Nephron progenitor cell (in vitro differentiated cells): ENCODE measurements around the gene SNTB2.

Source experiments
- DNase-seq: peaks from one replicate; pipeline ENCODE4 v3.0.0; 2021
- H3K27ac Mint-ChIP-seq: 2 replicates; pipeline ENCODE4 v1.8.0; 2021; ENCODE audit warnings: mild to moderate bottlenecking, moderate library complexity, mixed read lengths
- H3K27me3 Mint-ChIP-seq: 2 replicates; pipeline ENCODE4 v1.8.0; 2021; ENCODE audit warnings: mild to moderate bottlenecking, low read depth, mixed read lengths; ENCODE audit not compliant: poor library complexity
- H3K36me3 Mint-ChIP-seq: 2 replicates; pipeline ENCODE4 v1.8.0; 2021; ENCODE audit warnings: low read depth, mixed read lengths
- H3K4me1 Mint-ChIP-seq: 2 replicates; pipeline ENCODE4 v1.8.0; 2021; ENCODE audit warnings: mixed read lengths
- H3K4me3 Mint-ChIP-seq: 2 replicates; pipeline ENCODE4 v1.8.0; 2021; ENCODE audit warnings: mild to moderate bottlenecking, moderate library complexity, mixed read lengths
- H3K9me3 Mint-ChIP-seq: 2 replicates; pipeline ENCODE4 v1.8.0; 2021; ENCODE audit warnings: mild to moderate bottlenecking, moderate library complexity, mixed read lengths
- CTCF ChIP-seq: fragments of 200-600 bp; sonication (generic); IDR thresholded peaks from 2 replicates; pipeline ENCODE4 v1.5.0; 2021; ENCODE audit warnings: antibody characterized with exemption

Gene SNTB2

GRCh38 chr16:69324585-69325253 is 137.8 kb downstream of the SNTB2 start:
- DNase-seq = no peak
- Mint-ChIP-seq H3K27ac (peak overlapping the region; percentile 77), H3K36me3 (peaks cover 53% of the 10 kb centered on the region), H3K4me1 (peaks cover 52% of the 10 kb centered on the region), H3K4me3 (no peak overlapping the region), H3K9me3 (no peaks in the 10 kb centered on the region), H3K27me3 (no peaks in the 10 kb centered on the region)
- no peak for TF ChIP-seq CTCF

GRCh38 chr16:69325784-69326171 is 138.8 kb downstream of the SNTB2 start:
- H3K9me3 Mint-ChIP-seq = no peaks in the 10 kb centered on the region
- no peak for DNase-seq
- peaks cover 52% of the 10 kb centered on the region for H3K4me1 Mint-ChIP-seq
- no peak for TF ChIP-seq CTCF
- H3K36me3 Mint-ChIP-seq = peaks cover 50% of the 10 kb centered on the region
- H3K27me3 Mint-ChIP-seq = no peaks in the 10 kb centered on the region
- peak overlapping the region; percentile 80 for H3K27ac Mint-ChIP-seq
- H3K4me3 Mint-ChIP-seq = no peak overlapping the region

- Mint-ChIP-seq H3K36me3 (peaks cover 45% of the 10 kb centered on the region), H3K27ac (peak overlapping the region; percentile 80), H3K27me3 (no peaks in the 10 kb centered on the region), H3K9me3 (no peaks in the 10 kb centered on the region), H3K4me3 (peak overlapping the region; percentile 2), H3K4me1 (peaks cover 51% of the 10 kb centered on the region)
- DNase-seq = no peak
- no peak for TF ChIP-seq CTCF
These were observed 139.4 kb downstream of the SNTB2 start for GRCh38 chr16:69326172-69326873.

- peaks cover 45% of the 10 kb centered on the region for H3K36me3 Mint-ChIP-seq
- no peaks in the 10 kb centered on the region for H3K27me3 Mint-ChIP-seq
- no peaks in the 10 kb centered on the region for H3K9me3 Mint-ChIP-seq
- no peak overlapping the region for H3K27ac Mint-ChIP-seq
- peaks cover 41% of the 10 kb centered on the region for H3K4me1 Mint-ChIP-seq
- no peak for DNase-seq
- no peak for TF ChIP-seq CTCF
- peak overlapping the region; percentile 86 for H3K4me3 Mint-ChIP-seq
These were observed 140.8 kb downstream of the SNTB2 start for GRCh38 chr16:69327585-69328310.

GRCh38 chr16:69328854-69329316 is 141.9 kb downstream of the SNTB2 start:
- Mint-ChIP-seq H3K36me3 (peaks cover 49% of the 10 kb centered on the region), H3K4me3 (peak overlapping the region; percentile 86), H3K27me3 (no peaks in the 10 kb centered on the region), H3K9me3 (no peaks in the 10 kb centered on the region), H3K4me1 (peaks cover 43% of the 10 kb centered on the region), H3K27ac (peak overlapping the region; percentile 48)
- TF ChIP-seq CTCF = no peak
- no peak for DNase-seq
